Stimulated activated CD4-positive, alpha-beta T cell treated with anti-CD3 and anti-CD28 coated beads, Interleukin-2, amount 100 ng/mL, for 48 hours (primary cell): ENCODE results near the gene NCOA5.

Experiments used
- DNase-seq, 2 donors: peaks; one replicate each; pipeline ENCODE4 v3.0.0-alpha.2; 2020

Gene NCOA5

DNA sequence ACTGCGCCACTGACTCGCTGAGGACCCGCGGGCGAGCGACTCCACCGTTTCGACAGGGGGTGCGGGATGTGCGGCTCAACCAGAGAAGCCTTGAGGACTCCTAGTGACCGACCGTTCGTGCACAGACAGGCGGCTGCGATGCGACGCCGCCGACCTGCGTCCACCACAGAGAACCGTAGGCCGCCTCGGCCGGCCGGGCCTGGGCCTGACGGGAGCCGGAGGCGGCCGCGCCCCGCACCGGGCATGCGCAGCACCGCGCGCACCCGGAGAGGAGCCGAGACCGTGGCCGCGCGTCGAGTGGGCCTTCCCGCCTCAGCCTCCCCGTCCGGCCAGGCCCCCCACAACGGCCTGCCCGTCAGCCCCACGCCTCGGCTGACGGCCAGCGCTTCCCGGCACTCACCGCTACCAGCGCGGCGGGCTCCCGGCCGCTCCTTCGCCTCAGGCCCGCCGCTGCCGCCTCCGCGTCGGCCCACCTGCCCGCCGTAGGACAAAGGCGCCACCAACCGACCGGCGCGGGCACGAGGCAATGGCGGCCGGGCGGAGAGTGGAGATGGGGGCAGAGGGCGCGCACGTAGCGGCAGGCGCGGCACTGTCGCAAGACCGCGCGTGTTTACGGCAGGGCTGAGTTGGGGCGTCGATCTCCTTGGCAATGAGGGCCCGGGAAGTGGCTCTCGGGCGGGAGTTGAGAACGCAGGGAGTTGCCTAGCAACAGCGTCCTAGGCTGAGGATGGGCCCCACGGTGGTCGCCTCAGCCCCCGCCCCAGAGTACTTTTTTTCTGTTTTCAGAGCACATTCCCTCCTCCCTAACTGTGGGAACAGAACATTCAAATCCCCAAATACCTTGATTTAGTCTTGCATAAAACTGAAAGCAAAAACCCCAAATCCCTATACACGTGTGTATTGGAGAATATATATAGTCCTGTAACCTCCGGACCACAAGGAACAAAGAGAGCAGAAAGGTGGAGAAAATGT lies at the start of gene NCOA5:
NCOA5 (minus strand) TSS at position 546 of the 972 bp plus-strand sequence. CDS start 10,538 bp downstream, outside the sequence.
- DNase-seq: peak; percentile 91

DNA sequence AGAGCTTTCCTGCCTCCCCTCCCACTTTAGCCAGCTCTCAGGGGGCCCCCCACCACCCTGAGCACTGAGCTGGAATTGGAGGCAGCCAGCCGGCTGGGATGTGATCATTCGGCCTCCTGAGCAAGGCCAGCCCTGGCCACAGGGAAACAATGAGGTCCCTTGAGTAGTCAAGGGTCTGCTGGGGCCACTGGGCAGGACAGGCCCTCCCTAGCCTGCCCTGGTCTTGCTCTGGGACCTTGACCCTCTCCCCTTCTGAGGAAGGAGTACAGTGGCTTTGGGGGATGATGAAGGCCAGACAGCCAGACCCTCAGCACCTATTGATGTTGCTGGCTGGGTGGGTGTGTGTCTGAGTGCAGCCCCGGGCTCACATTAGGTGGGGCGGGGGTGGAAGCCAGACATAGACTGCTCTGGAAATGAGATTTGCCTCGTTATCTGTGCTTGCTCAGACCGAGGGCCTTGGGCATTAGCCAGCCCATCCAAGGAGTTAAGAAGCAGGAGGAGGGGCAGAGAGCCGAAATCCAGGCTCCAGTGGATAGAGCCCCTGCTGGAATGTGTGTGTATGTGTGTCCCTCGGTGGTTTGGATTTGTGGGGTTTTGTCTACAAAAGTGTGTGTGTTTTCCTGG lies 49.6 kb upstream of the NCOA5 start:
- DNase-seq: no peak

DNA sequence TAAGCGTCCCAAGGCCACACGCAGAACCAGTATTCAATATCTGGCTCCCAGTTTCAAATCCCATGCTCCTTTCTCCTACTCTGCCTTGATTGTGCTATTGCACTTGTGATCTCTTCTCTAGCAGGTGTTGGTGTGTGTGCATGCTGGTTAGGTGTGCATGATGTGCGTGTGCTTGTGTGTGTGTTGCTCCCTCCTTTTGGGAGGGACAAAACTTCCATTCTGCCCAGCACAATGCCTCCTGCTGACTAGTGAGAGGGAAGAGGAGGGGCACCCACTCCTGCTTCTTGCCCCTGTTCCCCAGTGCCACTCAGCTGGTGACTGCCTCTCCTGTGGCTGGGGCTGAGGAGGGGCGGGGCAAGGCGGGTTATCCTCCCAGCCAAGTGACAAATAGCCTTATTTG lies 48.1 kb upstream of the NCOA5 start:
- no peak for DNase-seq

- DNase-seq: no peak
These were observed 46.3 kb upstream of the NCOA5 start for GRCh38 chr20:46135856-46136633.

- DNase-seq: no peak
These were observed 45.0 kb upstream of the NCOA5 start for GRCh38 chr20:46134716-46135115.

DNA sequence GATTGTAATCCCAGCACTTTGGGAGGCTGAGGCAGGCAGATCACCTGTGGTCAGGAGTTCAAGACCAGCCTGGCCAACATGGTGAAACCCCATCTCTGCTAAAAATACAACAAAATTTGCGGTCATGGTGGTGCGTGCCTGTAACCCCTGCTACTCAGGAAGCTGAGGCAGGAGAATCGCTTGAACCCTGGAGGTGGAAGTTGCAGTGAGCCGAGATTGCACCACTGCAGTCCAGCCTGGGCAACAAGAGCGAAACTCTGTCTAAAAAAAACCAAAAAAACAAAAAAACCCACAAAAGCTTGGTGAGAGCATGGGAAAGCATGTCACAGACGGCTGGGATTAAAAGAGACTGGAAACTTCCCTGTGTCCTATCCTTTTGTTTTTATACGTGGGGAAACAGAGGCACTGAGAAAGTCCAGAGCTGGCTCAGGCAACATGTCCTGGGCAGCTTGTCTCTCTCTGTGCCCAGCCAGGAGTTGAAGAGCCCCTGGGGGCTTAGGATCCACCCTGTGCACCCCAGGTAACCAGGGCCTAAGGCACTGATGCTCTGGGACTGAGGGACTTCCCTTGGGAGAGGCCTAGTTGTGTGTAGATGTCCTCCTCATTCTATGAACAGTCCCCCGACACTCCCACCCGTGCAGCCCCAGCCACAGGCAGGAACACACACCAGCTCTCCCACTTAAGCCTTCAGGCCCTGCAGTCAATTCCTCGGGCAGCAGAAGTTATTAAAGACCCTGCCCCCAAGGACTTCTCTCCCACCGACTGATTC lies 44.3 kb upstream of the NCOA5 start:
- no peak for DNase-seq

- DNase-seq: peak; percentile 60 to 68
These were observed 43.0 kb upstream of the NCOA5 start for GRCh38 chr20:46132705-46133120.

GRCh38 chr20:46131396-46131795 lies 41.6 kb upstream of the NCOA5 start:
- DNase-seq: no peak

DNA sequence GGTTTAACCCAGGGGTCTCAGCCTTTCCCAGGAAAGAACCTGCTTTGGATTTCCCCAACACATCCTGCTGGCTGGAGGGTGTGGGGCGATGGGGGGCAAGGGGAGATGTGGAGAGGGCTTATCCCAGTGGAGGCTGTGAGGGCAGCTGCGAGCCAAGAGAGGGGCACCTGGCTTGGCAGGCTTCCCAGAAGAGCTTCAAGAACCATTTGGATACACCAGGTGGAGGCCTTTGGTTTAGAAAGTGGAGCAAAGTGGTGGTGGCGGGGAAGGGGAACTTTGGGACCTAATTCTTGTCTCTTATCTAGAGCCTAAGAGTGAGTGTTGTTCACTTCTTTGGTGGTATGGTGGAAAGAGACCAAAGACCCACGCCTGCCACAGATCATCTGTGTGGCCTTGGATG lies 40.8 kb upstream of the NCOA5 start:
- DNase-seq: no peak

GRCh38 chr20:46129955-46130481 lies 40.3 kb upstream of the NCOA5 start:
- DNase-seq: no peak

GRCh38 chr20:46128310-46129151 lies 38.8 kb upstream of the NCOA5 start:
- DNase-seq: no peak

GRCh38 chr20:46127396-46128010 lies 37.7 kb upstream of the NCOA5 start:
- DNase-seq: no peak

DNA sequence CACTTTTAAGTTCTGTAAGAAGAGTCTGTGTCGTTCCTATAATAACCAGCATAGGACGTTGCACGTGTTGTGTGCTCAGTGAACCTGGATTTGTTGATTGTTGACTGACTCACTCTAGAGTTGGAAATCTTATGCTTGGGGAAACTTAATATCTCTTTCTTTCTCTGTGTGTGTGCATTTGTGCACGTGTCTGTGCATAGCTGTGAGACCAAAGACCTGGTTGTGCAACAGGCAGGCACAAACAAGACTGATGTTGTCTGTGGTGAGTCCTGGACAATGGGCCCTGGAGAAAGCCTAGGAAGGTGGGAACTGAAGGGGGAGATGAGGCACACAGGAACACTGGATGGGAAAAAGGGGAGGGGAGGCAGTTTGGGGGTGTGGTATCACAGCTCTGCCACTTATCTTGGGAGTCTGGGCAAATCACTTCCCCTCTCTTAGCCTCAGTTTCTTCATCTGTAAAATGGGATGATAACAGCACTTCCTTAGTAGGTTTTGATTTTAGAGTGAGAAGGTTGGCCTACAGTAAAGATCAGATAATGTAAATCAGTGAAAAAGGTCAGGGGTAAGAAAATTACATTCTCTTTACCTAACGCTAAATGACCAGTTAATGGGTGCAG lies 36.8 kb upstream of the NCOA5 start:
- DNase-seq: no peak

GRCh38 chr20:46123482-46124245 lies 33.9 kb upstream of the NCOA5 start:
- no peak for DNase-seq

GRCh38 chr20:46122516-46123481 lies 33.0 kb upstream of the NCOA5 start:
- DNase-seq: no peak

GRCh38 chr20:46122071-46122470 lies 32.3 kb upstream of the NCOA5 start:
- DNase-seq: no peak

GRCh38 chr20:46121184-46121930 lies 31.6 kb upstream of the NCOA5 start:
- DNase-seq: no peak

DNA sequence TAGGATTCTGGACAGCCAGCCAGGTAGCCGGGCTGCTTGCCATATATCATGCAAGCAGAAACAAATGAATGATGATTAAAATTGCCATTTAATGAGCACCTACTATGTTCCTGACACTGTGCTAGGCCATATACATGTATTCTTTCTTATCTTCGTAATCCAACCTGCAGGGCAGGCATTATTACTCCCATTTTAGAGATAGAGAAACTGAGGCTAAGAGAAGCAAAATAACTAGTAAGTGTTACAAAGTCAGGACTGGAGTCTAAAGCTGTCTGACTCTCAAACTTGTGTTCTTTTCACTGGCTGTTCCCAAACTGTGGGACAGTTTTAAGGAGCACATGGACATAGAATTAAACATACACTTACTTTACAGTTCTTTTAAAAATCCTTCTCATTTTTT lies 30.4 kb upstream of the NCOA5 start:
- no peak for DNase-seq
